Neutrophil (primary cell): Measurements from ENCODE around the gene KLHL1.

Source experiments
- H3K27ac ChIP-seq: fragments of 200-600 bp; sonication (generic); 2 replicates; pipeline ENCODE4 v1.5.1; 2016; ENCODE audit warnings: mild to moderate bottlenecking, moderate library complexity
- H3K27me3 ChIP-seq: fragments of 200-600 bp; sonication (generic); 2 replicates; pipeline ENCODE4 v1.6.0; 2016; ENCODE audit warnings: mild to moderate bottlenecking
- H3K36me3 ChIP-seq: fragments of 200-600 bp; sonication (generic); 2 replicates; pipeline ENCODE4 v1.5.1; 2017
- H3K4me1 ChIP-seq, 2 experiments: fragments of 200-600 bp in 1 of 2; sonication (generic) in 1 of 2; 1 replicate in 1 of 2; 2 replicates in 1 of 2; pipeline versions ENCODE4 v1.5.1 to v1.6.1; 2013 to 2016; ENCODE audit warnings: low read depth in 1 of 2, low read length in 1 of 2, mild to moderate bottlenecking in 1 of 2, moderate library complexity in 1 of 2; ENCODE audit not compliant: control insufficient read depth in 1 of 2, insufficient read depth in 1 of 2
- H3K4me3 ChIP-seq, 2 experiments: fragments of 200-600 bp in 1 of 2; sonication (generic) in 1 of 2; 1 replicate in 1 of 2; 2 replicates in 1 of 2; pipeline ENCODE4 v1.5.1; 2013 to 2016; ENCODE audit warnings: low read depth in 1 of 2, low read length in 1 of 2, mild to moderate bottlenecking in 1 of 2, moderate library complexity in 1 of 2
- H3K9me3 ChIP-seq: fragments of 200-600 bp; sonication (generic); 2 replicates; pipeline ENCODE4 v1.5.1; 2016
- TF ChIP-seq, protein P1 (sequence below): fragments of 200-600 bp; sonication (generic); IDR thresholded peaks from 2 replicates; pipeline ENCODE4 v1.5.1; 2016; ENCODE audit warnings: antibody characterized with exemption

Gene KLHL1

DNA sequence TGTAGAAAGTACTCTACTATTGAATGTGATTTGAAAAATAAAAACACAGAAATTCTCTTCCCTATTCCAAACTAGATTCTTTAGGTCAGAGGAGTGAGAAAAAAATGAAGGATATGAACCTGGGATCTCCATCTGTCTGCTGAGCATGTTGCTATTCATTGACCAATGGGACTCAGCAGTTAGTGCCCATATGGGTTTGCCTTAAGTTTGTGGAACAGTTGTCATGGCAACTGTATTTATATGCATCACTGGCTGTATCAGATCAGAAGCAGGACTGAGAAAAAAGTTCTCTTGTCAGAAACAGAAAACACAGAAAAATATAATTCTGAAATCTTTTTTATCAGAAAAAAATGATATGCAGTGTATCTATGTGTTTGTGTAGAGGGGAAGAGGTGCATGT lies 74.0 kb downstream of the KLHL1 start:
- H3K36me3 ChIP-seq, result no peaks in the 10 kb centered on the region
- H3K4me3 ChIP-seq, result no peak overlapping the region
- TF ChIP-seq, protein P1, sequence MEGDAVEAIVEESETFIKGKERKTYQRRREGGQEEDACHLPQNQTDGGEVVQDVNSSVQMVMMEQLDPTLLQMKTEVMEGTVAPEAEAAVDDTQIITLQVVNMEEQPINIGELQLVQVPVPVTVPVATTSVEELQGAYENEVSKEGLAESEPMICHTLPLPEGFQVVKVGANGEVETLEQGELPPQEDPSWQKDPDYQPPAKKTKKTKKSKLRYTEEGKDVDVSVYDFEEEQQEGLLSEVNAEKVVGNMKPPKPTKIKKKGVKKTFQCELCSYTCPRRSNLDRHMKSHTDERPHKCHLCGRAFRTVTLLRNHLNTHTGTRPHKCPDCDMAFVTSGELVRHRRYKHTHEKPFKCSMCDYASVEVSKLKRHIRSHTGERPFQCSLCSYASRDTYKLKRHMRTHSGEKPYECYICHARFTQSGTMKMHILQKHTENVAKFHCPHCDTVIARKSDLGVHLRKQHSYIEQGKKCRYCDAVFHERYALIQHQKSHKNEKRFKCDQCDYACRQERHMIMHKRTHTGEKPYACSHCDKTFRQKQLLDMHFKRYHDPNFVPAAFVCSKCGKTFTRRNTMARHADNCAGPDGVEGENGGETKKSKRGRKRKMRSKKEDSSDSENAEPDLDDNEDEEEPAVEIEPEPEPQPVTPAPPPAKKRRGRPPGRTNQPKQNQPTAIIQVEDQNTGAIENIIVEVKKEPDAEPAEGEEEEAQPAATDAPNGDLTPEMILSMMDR, result no peak
- no peaks in the 10 kb centered on the region for H3K4me1 ChIP-seq
- H3K9me3 ChIP-seq, result no peaks in the 10 kb centered on the region
- H3K27me3 ChIP-seq, result no peaks in the 10 kb centered on the region
- H3K27ac ChIP-seq, result no peak overlapping the region

DNA sequence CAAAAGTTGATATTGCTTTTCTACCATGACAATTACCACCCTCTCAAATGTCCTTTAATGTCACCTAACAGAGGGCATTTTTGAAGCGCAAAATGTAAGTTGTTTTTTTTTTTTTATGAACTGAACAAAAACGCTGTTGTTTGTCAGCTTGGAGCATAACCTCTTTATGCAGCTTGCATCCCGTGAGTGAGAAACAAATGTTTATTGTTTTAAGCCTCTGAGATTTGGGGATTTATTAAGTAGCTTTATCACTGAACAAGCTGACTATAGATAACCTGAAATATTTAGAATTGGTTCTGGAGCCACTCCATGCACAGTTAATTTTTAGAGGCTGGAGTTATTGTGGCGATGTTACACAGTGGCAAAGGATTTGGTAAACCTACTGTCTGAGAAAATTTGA lies 80.7 kb downstream of the KLHL1 start:
- Histone ChIP-seq H3K27me3 (no peaks in the 10 kb centered on the region), H3K36me3 (no peaks in the 10 kb centered on the region), H3K9me3 (no peaks in the 10 kb centered on the region), H3K27ac (no peak overlapping the region), H3K4me3 (no peak overlapping the region), H3K4me1 (no peaks in the 10 kb centered on the region)
- TF ChIP-seq, protein P1, result no peak

DNA sequence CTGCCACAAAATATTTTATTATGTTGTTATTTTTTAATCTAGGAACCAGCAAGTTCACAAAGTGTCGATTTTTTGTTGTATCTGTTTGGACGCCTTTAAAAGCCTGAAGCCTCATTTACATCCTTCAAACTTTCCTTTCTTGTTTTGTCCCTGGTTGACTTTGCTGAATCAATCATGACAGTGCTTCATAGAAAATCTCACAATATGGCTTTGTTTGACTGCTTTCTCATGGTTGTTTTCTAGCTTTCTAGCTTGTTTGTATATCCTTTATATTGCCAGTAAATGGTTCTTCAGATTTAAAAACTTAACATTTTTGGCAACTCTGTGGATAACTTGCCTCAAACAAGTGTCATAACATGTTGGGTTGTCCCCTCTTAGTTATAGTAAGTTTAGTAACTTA lies 84.7 kb downstream of the KLHL1 start:
- H3K27ac ChIP-seq, result no peak overlapping the region
- H3K27me3 ChIP-seq, result no peaks in the 10 kb centered on the region
- TF ChIP-seq, protein P1, result no peak

DNA sequence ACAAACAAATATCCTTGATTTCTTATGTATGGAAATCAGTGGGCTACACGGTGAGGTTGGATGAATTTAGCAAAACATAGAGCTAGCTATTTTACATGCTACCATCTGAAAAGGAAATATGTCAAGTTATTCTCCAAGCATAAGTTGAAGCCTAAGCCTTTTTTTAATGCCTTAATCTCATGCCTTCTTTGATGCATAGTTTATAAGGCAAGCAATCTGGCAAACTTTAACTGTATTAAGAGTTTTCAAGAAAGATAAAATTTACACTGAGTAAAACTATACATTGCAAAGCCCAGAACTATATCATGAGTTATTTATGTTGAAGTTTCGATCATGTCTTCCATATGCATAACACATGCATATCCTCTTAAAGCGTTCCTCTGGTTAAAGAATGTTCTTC lies 85.6 kb downstream of the KLHL1 start:
- Histone ChIP-seq H3K9me3 (no peaks in the 10 kb centered on the region), H3K4me3 (no peak overlapping the region), H3K36me3 (no peaks in the 10 kb centered on the region), H3K27me3 (no peaks in the 10 kb centered on the region), H3K27ac (no peak overlapping the region), H3K4me1 (no peaks in the 10 kb centered on the region)
- TF ChIP-seq, protein P1, result no peak

More for the DNA sequence above, 84.7 kb downstream of the KLHL1 start:
- no peaks in the 10 kb centered on the region for H3K36me3 ChIP-seq
- H3K4me3 ChIP-seq, result no peak overlapping the region
- no peaks in the 10 kb centered on the region for H3K9me3 ChIP-seq
- H3K4me1 ChIP-seq, result no peaks in the 10 kb centered on the region

DNA sequence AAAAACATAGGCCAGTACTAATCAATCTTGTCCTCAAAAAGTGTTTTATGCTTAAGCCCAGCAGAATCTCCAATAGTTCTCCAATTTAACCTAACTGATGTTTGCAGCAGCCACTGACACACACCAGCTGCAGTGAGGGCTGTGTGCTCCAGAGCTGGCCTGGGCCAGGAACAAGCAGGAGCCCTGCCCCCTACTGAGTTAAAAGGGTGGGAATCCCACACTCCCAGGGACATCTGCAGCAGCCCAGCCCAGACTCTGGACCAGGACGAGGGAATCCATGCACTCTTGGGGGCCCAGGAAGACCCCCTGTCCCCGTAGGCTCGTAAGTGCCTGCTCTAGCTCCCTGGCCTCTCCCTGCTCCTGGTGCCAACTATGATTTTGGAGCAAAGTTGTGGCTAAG lies 92.1 kb downstream of the KLHL1 start:
- Histone ChIP-seq H3K36me3 (no peaks in the 10 kb centered on the region), H3K4me3 (no peak overlapping the region), H3K9me3 (no peaks in the 10 kb centered on the region), H3K27ac (no peak overlapping the region), H3K4me1 (no peaks in the 10 kb centered on the region), H3K27me3 (no peaks in the 10 kb centered on the region)
- TF ChIP-seq, protein P1, result no peak

DNA sequence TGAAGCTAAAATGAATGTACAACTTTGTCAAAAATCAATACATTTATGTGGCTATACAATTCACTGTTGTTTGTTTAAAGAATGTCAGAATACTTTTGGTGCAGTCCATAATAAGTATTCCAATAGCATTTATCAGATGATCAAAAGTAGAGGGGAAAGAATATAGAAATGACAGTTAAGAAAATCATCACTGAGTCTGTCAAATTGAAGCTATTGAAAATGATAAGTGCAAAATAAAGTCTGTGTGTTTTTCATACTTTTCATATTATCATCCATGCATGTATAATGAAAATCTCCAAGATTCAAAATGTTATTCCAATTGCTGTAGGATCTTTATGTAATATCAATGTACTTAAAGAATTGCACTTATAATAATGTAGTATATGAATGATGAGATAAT lies 93.9 kb downstream of the KLHL1 start:
- Histone ChIP-seq H3K4me1 (no peaks in the 10 kb centered on the region), H3K27me3 (no peaks in the 10 kb centered on the region), H3K4me3 (no peak overlapping the region), H3K36me3 (no peaks in the 10 kb centered on the region), H3K9me3 (no peaks in the 10 kb centered on the region), H3K27ac (no peak overlapping the region)
- TF ChIP-seq, protein P1, result no peak
